ENCODE measurements around the gene KRT84. TPM values are rescaled to one million over a fixed set of nuclear protein-coding genes. Genes with fewer than 3 reads are reported as not detected.

KRT84 gene
- total RNA-seq, 1 experiment from 2014 or later, result not detected

DNA sequence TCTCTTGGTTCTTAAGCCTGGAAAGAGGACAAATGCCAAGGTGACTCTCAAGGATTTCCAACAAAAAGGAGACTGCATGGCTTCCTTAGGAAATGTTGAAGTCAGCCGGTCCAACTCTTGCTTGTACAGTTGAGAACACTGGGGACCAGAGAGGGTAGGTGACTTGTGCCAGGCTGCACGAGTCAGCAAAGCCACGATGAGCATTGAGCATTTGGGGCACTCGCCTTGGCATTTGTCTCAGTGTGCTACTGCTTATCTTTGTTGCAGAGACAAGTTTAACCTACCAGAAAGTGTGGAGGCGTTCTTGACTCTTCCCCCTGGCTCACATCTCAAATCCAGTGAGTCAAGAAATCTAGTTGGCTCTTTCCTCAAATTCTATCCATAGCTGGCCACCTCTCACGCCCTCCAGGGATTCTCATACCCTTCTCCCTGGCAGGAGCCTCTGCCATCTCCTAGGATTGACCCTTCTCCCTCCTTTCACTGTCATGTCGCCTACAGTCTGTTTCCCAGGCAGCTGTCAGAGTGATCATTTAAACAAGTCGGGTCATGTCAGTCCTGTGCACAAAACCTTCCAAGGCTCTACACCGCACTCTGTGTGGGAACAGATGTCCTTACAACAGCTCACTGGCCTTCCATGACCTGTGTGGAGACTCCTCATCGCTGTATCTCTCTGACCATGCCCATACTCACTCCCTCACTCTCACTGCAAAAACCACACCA is 47.1 kb downstream of the KRT84 start:
- H3K9me3 Mint-ChIP-seq, result peaks cover 6% of the 10 kb centered on the region
- H3K36me3 Mint-ChIP-seq, result peaks cover 3% of the 10 kb centered on the region; the same call in 1 of the 2 replicates
- DNase-seq (ENCODE audit: low spot score), result no peak
- no peak overlapping the region for H3K27ac Mint-ChIP-seq
- no peak for ATAC-seq
- no peak overlapping the region for H3K4me3 Mint-ChIP-seq
- no peaks in the 10 kb centered on the region; the same call in 1 of the 2 replicates for H3K27me3 Mint-ChIP-seq (ENCODE audit: low read depth)
- no peak for TF ChIP-seq ZNF671 (CRISPR knock-in tag; IDR thresholded peaks at IDR 0.05)
- no peak for TF ChIP-seq CREM (CRISPR knock-in tag; IDR thresholded peaks at IDR 0.05)
- no peak for TF ChIP-seq TP53 (CRISPR knock-in tag; IDR thresholded peaks at IDR 0.05)
- no peak for TF ChIP-seq MYBL2 (CRISPR knock-in tag; IDR thresholded peaks at IDR 0.05)
- no peak for TF ChIP-seq ZNF396 (CRISPR knock-in tag; IDR thresholded peaks at IDR 0.05; ENCODE audit: borderline replicate concordance)
- TF ChIP-seq, protein P1, sequence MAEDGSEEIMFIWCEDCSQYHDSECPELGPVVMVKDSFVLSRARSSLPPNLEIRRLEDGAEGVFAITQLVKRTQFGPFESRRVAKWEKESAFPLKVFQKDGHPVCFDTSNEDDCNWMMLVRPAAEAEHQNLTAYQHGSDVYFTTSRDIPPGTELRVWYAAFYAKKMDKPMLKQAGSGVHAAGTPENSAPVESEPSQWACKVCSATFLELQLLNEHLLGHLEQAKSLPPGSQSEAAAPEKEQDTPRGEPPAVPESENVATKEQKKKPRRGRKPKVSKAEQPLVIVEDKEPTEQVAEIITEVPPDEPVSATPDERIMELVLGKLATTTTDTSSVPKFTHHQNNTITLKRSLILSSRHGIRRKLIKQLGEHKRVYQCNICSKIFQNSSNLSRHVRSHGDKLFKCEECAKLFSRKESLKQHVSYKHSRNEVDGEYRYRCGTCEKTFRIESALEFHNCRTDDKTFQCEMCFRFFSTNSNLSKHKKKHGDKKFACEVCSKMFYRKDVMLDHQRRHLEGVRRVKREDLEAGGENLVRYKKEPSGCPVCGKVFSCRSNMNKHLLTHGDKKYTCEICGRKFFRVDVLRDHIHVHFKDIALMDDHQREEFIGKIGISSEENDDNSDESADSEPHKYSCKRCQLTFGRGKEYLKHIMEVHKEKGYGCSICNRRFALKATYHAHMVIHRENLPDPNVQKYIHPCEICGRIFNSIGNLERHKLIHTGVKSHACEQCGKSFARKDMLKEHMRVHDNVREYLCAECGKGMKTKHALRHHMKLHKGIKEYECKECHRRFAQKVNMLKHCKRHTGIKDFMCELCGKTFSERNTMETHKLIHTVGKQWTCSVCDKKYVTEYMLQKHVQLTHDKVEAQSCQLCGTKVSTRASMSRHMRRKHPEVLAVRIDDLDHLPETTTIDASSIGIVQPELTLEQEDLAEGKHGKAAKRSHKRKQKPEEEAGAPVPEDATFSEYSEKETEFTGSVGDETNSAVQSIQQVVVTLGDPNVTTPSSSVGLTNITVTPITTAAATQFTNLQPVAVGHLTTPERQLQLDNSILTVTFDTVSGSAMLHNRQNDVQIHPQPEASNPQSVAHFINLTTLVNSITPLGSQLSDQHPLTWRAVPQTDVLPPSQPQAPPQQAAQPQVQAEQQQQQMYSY (CRISPR knock-in tag; IDR thresholded peaks at IDR 0.05), result no peak
- TF ChIP-seq KAT7 (CRISPR knock-in tag; IDR thresholded peaks at IDR 0.05; ENCODE audit: borderline replicate concordance), result no peak
- no peak for TF ChIP-seq ZNF219 (CRISPR knock-in tag; IDR thresholded peaks at IDR 0.05; ENCODE audit: borderline replicate concordance)
- TF ChIP-seq NFE2L1 (CRISPR knock-in tag; IDR thresholded peaks at IDR 0.05), result no peak
- CTCF ChIA-PET, result interaction anchor here (1.9 to 2.0 kb wide), 2 partner anchors 11 to 181 kb away, joined by 9 to 14 read pairs; no protein-coding TSS in a partner anchor
- POLR2A ChIA-PET, result no interaction called here
- peaks cover 7% of the 10 kb centered on the region for H3K4me1 Mint-ChIP-seq

DNA sequence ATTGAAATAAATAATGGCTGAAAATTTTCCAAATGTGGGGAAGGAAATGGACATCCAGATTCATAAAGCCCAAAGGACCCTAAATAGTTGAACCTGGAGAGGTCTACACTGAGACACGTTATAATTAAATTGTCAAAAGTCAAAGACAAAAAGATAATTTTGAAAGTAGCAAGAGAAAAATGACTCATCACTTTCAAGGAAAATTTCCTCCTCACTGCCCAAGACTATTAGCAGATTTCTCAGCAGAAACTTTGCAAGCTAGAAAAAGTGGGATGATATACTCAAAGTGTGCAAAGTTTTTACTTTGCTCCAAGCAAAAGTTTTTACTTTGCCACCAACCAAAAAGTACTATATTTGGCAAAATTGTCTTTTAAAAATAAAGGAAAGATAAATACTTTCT is 48.4 kb downstream of the KRT84 start:
- POLR2A ChIA-PET, result no interaction called here
- Mint-ChIP-seq H3K27me3 (ENCODE audit: low read depth) (no peaks in the 10 kb centered on the region; the same call in 1 of the 2 replicates), H3K9me3 (no peaks in the 10 kb centered on the region; the same call in 1 of the 2 replicates), H3K4me3 (no peak overlapping the region), H3K4me1 (peaks cover 7% of the 10 kb centered on the region), H3K27ac (no peak overlapping the region), H3K36me3 (no peaks in the 10 kb centered on the region)
- ATAC-seq (no peak), DNase-seq (ENCODE audit: low spot score) (no peak)
- TF ChIP-seq, protein P2, sequence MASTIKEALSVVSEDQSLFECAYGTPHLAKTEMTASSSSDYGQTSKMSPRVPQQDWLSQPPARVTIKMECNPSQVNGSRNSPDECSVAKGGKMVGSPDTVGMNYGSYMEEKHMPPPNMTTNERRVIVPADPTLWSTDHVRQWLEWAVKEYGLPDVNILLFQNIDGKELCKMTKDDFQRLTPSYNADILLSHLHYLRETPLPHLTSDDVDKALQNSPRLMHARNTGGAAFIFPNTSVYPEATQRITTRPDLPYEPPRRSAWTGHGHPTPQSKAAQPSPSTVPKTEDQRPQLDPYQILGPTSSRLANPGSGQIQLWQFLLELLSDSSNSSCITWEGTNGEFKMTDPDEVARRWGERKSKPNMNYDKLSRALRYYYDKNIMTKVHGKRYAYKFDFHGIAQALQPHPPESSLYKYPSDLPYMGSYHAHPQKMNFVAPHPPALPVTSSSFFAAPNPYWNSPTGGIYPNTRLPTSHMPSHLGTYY (CRISPR knock-in tag; IDR thresholded peaks at IDR 0.05), result no peak
- TF ChIP-seq NFE2L1 (CRISPR knock-in tag; IDR thresholded peaks at IDR 0.05) (no peak), OVOL2 (CRISPR knock-in tag; IDR thresholded peaks at IDR 0.05; ENCODE audit: borderline replicate concordance) (no peak), FOXK1 (CRISPR knock-in tag; IDR thresholded peaks at IDR 0.05) (no peak), SP1 (CRISPR knock-in tag; conservative IDR thresholded peaks at IDR 0.05) (no peak), GABPB1 (CRISPR knock-in tag; IDR thresholded peaks at IDR 0.05) (no peak), NR1H2 (CRISPR knock-in tag; IDR thresholded peaks at IDR 0.05) (no peak)
- TF ChIP-seq, protein P3, sequence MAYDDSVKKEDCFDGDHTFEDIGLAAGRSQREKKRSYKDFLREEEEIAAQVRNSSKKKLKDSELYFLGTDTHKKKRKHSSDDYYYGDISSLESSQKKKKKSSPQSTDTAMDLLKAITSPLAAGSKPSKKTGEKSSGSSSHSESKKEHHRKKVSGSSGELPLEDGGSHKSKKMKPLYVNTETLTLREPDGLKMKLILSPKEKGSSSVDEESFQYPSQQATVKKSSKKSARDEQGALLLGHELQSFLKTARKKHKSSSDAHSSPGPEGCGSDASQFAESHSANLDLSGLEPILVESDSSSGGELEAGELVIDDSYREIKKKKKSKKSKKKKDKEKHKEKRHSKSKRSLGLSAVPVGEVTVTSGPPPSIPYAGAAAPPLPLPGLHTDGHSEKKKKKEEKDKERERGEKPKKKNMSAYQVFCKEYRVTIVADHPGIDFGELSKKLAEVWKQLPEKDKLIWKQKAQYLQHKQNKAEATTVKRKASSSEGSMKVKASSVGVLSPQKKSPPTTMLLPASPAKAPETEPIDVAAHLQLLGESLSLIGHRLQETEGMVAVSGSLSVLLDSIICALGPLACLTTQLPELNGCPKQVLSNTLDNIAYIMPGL (CRISPR knock-in tag; IDR thresholded peaks at IDR 0.05), result no peak
- CTCF ChIA-PET, result interaction anchor here (0.8 to 2.0 kb wide), 3 partner anchors 9 to 58 kb away, joined by 4 to 7 read pairs (median 6); no protein-coding TSS in a partner anchor

Measured in WTC11 (cell line).